NCI-H2171 treated with DMSO at 0.1 percent for 48 hours (cell line): ENCODE results near the gene LMTK2.

ENCODE experiments used
- DNase-seq: peaks from one replicate; lab custom pipeline; 2025; lab: John Stamatoyannopoulos, UW

The LMTK2 gene

GRCh38 chr7:98137134-98137825, 30.6 kb downstream of the LMTK2 start:
- DNase-seq = no peak

- DNase-seq = no peak
These were observed 31.1 kb downstream of the LMTK2 start for GRCh38 chr7:98137826-98138151.

- no peak for DNase-seq
These were observed 32.0 kb downstream of the LMTK2 start for GRCh38 chr7:98138672-98139071.

GRCh38 chr7:98142658-98143057, 36.0 kb downstream of the LMTK2 start:
- no peak for DNase-seq

GRCh38 chr7:98148607-98149006, 41.9 kb downstream of the LMTK2 start:
- DNase-seq = no peak

GRCh38 chr7:98149116-98149692, 42.5 kb downstream of the LMTK2 start:
- DNase-seq = no peak

GRCh38 chr7:98151884-98152283, 45.2 kb downstream of the LMTK2 start:
- no peak for DNase-seq

- DNase-seq = no peak
These were observed 50.0 kb downstream of the LMTK2 start for GRCh38 chr7:98156700-98157099.

GRCh38 chr7:98157761-98158160, 51.1 kb downstream of the LMTK2 start:
- no peak for DNase-seq

- no peak for DNase-seq
These were observed 56.1 kb downstream of the LMTK2 start for GRCh38 chr7:98162758-98163157.

- DNase-seq = no peak
These were observed 56.6 kb downstream of the LMTK2 start for GRCh38 chr7:98163269-98163668.

- no peak for DNase-seq
These were observed 57.2 kb downstream of the LMTK2 start for GRCh38 chr7:98163704-98164494.

- peak; percentile 32 for DNase-seq
These were observed 59.4 kb downstream of the LMTK2 start for GRCh38 chr7:98165827-98166667.

- DNase-seq = no peak
These were observed 60.0 kb downstream of the LMTK2 start for GRCh38 chr7:98166668-98166970.

- DNase-seq = no peak
These were observed 61.0 kb downstream of the LMTK2 start for GRCh38 chr7:98167653-98168052.

GRCh38 chr7:98168181-98168903, 61.7 kb downstream of the LMTK2 start:
- DNase-seq = peak; percentile 75

GRCh38 chr7:98168904-98169621, 62.4 kb downstream of the LMTK2 start:
- no peak for DNase-seq

- DNase-seq = no peak
These were observed 64.3 kb downstream of the LMTK2 start for GRCh38 chr7:98170966-98171365.

GRCh38 chr7:98171449-98171848, 64.8 kb downstream of the LMTK2 start:
- DNase-seq = no peak

- no peak for DNase-seq
These were observed 67.9 kb downstream of the LMTK2 start for GRCh38 chr7:98174334-98175259.
